Activated T-helper 1 cell treated with anti-CD3 and anti-CD28 coated beads, Interleukin-2, amount 50 U/mL, for 16 hours (primary cell): ENCODE data around the gene UTP4.

Experiments
- DNase-seq, 2 donors: peaks; one replicate each; pipeline ENCODE4 v3.0.0-alpha.2; 2020; ENCODE audit warnings: low read depth in 1 of 2, low spot score in 1 of 2

Gene UTP4

GRCh38 chr16:69171325-69172084 is 39.1 kb downstream of the UTP4 start:
- no peak for DNase-seq

GRCh38 chr16:69176033-69176800 is 43.8 kb downstream of the UTP4 start:
- no peak for DNase-seq

GRCh38 chr16:69179328-69180010 is 47.0 kb downstream of the UTP4 start:
- DNase-seq: no peak

DNA sequence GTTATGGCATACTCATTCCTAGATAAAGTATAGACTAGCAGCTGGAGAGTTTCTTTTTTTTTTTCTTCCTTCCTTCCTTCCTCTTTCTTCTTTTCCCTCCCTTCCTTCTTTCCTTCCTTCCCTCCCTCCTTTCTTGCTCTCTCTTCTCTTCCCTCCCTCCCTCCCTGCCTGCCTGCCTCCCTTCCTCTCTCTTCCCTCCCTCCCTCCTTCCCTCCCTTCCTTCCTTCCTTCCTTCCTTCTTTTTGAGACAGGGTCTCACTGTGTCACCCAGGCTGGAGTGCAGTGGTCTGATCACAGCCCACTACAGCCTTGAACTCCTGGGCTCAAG is 47.5 kb downstream of the UTP4 start:
- DNase-seq: no peak

GRCh38 chr16:69182730-69183416 is 50.4 kb downstream of the UTP4 start:
- no peak for DNase-seq

DNA sequence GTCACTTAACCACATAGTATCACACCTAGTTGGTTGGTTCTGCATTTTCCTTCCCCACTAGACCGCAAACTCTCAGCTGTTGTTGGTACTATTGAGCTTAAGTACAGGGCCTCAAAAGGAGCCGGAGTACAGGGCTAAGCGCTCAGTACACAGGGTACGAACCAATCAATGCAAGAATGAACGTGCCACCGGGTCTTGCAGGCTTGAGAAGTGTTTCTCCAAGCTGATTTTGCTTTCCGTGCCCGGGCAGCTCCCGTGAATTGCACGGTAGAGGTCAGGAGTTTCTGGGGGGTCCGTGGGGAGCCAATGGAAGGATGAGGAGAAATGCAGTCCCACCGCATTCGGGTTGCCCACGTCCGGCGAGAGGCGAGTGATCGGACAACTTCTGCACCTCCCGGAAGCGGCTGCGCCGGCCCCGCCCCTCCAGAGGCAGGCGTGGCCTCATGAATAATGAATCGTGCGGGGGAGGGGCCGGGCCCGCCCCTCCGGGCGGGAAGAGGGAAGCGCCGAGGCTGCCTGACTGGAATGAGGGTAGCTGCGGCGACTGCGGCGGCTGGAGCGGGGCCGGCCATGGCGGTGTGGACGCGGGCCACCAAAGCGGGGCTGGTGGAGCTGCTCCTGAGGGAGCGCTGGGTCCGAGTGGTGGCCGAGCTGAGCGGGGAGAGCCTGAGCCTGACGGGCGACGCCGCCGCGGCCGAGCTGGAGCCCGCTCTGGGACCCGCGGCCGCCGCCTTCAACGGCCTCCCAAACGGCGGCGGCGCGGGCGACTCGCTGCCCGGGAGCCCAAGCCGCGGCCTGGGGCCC is 54.4 kb downstream of the UTP4 start, which contains the start of gene SNTB2:
Gene SNTB2, plus strand, starts transcription at position 523 of the 804 bp plus-strand sequence. Its CDS starts 3 bp downstream, at position 526.
- peak; percentile 63 to 72 for DNase-seq

DNA sequence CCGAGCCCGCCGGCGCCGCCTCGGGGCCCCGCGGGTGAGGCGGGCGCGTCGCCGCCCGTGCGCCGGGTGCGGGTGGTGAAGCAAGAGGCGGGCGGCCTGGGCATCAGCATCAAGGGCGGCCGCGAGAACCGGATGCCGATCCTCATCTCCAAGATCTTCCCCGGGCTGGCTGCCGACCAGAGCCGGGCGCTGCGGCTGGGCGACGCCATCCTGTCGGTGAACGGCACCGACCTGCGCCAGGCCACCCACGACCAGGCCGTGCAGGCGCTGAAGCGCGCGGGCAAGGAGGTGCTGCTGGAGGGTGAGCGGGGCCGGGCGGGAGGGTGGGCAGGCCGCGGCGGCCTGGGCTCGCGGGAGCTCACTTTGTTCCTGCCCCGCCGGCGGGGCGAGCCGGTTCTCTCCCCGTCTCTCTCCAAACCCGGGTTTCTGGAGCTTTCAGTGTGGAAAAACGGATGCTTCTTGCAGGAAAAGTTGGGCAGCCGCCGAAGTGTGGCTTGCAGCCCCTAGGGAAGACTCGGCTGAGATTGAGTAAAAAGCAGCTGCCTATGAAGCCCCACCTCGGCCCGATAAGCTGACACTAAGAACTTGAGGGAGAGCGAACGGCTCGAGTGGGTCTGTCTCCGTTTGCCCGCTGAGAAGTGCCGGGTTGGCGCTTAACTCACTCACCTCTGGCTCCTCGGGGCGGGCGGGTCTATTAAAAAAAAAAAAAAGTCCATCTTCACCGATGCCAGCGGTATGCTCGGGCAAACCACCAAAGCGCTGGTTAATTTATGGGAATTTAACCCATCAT is 55.2 kb downstream of the UTP4 start:
- peak in 1 of 2 donors; percentile 17 for DNase-seq

DNA sequence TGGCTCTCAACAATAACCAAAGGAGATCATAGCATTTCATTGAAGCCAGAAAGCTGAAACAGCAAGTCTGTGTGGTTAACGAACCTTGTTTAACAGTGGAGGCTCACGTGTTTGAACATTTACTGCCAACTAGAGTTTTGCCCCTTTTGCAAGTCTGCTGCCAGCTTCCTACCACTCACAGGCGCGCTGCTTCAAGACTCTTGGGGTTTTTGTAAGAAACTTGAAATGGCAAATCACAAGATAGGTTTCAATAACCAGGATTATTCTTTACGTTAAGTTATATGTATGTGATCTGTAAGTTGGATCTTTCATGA is 55.7 kb downstream of the UTP4 start:
- no peak for DNase-seq

DNA sequence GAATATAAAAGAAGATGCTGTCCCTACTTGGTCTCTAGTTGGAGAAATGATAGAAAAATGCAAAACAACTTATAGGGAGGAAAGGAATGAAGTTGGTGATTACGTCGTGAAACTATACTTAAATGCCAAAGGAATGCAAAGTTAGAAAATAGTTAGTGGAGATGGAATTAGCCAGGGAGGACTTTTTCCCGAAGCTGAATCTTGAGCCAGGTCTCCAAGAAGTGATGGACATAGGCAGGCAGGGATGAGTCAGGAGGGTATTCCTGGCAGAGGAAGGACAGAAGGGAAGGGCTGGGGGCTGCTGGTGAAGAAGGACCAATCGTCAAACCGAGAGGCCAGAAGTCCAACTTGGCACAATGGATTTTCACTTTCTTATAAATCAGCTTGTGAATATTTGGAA is 56.3 kb downstream of the UTP4 start:
- no peak for DNase-seq

DNA sequence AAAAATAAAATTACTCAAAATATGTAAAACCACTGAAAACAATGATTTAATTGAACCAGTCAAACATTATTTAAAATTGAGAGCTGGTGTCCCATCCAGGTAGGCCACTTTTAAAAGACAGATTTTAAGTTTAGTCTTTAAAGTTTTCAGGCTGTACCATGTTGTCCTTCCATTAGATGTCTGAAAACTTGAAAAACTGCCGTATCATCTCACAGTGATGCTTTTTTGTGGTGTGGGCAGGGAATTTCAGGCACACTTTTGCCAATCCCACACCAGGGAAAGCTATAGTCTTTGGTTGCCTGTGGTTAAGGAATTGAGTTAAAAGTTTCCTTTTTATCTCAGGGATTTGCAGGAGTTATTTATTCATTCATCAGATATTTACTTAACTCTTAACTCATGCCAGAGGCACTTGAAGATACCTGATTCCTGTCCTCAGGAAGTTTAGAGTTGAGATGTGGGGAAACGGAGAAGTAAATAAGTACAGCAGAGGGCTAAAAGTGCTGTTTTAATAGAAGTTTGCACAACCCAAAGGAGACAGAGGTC is 57.7 kb downstream of the UTP4 start:
- DNase-seq: no peak

- no peak for DNase-seq
These were observed 58.1 kb downstream of the UTP4 start for GRCh38 chr16:69190598-69190997.

- no peak for DNase-seq
These were observed 58.7 kb downstream of the UTP4 start for GRCh38 chr16:69191136-69191535.

DNA sequence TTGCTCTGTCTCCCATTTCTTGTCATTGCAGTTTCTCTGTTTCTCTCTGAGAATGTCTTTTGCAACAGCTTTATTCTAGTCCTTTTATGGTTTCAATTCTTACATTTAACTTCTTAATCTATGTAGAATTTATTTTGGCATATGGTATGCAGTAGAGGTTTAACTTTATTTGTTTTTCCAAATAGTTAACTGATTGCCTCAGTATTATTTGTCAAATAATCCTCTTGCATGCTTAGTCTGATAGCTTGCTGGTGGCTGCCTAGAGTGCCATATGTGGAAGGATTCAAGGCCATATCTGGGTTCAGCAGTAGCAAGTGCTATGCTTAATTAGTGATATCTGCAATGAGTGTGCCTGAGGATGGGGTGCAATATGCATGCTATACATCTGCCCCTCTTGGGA is 61.4 kb downstream of the UTP4 start:
- DNase-seq: no peak

DNA sequence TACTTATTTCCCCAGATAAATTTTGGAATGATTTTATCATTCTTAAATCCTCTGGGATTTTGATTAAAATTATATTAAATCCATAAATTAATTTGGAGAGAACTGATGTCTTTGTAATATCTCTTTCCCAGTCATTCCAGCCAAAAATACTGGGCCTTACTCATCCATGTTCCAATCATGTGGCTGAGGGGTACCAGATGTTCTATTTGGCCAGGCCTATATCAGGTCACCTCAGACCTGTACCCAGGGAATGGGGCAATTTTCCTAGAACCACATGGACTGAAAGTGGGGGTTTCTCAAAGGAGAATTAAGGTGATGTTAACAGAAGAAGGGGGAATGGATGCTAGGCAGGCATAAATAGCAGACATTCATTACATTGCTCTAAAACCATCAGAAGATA is 62.0 kb downstream of the UTP4 start:
- no peak for DNase-seq

DNA sequence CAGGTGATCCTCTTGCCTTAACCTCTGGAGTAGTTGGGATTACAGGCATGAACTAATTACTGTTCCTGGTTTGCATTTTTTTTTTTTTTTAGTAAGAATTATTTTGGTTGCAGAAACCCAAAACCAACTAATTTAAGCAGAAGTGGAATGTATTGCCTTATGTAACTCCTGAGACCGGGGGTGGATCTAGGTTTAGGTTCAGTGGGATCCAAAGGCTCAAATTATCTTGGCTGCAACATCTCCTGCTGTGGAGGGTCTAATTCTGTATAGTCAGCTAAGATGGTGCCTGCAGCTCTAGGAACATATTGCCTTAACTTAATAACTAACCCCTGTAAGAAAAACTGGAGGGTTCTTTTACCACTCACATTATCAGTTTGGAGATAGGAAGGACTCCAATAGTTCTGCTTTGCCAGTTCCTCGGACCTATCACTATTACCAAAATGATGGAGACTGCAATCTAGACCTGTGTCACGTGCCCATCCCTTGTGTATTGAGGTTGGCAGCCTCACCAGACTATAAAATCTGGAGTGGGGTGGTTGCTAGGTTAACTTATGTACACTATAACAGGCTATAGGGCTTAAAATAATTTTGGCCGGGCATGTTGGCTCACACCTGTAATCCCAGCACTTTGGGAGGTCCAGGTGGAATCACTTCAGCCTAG is 63.0 kb downstream of the UTP4 start:
- DNase-seq: no peak

DNA sequence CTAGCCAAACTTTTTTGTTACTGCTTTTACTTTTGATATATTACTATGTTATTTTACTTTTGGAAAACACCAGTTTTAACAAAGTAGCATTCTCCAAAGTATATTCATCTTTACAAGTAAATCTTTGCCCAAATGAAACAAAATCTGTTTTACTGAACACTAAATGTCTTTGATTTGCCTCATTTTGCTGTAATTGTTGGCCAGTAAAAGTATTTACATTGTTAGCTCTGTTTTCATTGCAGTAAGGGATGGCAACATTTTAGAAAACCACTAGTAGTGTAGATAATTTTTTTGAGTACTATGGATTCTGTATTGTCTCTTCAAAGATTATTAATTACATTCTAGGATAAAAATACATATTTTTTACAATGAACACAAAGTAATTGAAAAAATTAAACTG is 65.1 kb downstream of the UTP4 start:
- no peak for DNase-seq

DNA sequence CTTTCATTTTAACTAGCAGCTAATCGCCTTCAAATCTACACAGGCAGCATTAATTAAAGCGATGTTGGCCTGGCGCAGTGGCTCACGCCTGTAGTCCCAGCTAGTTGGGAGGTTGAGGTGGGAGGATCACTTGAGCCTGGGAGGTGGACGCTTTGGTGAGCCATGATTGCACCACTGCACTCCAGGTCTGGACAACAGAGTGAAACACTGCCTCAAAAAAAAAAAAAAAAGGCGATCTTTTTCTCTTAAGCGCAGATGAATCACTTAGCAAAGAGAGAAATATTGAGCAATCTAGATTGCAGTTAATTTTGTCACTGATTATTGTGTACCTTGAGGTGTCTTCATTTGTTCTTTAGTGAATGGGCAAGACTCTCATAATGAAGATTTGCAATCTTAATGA is 66.9 kb downstream of the UTP4 start:
- DNase-seq: no peak

GRCh38 chr16:69201291-69201690 is 68.8 kb downstream of the UTP4 start:
- no peak for DNase-seq

DNA sequence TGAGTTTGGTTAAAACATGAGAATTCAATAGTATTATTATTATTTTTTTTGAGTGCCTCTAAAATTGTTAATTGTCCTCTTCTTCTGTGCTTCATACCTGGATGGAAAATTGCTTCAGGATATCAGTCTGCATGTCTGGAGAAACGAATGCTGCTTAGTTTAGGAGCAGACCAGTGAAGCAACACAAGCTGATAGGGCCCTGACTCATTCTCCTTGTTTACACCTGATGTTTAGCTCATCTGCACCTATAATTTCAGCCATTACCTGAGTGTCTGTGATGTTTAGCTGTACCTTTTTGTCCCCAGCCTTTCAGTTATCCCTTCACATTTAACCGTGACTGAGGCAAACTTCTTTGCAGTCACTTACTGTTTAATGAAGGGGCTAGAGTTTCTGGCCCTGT is 69.3 kb downstream of the UTP4 start:
- DNase-seq: no peak
